OCI-LY1 (cell line): ENCODE results near the gene VPS35.
"Not testable (repeated sequence)": the region's sequence is repeated elsewhere in the genome, so short reads cannot be mapped to it uniquely, and the experiment has no call there.

Experiments used
- EZH2 ChIP-seq: fragments of 200-600 bp; sonication (generic), shearing (Covaris generic); IDR thresholded peaks from 2 replicates; pipeline ENCODE4 v1.8.0; 2017; ENCODE audit warnings: borderline replicate concordance, mixed run types, mild to moderate bottlenecking, antibody characterized with exemption, low read length, moderate library complexity, mixed read lengths
- TF ChIP-seq, protein P1 (sequence below): fragments of 200-600 bp; sonication (generic), shearing (Covaris generic); IDR thresholded peaks from 2 replicates; pipeline ENCODE4 v1.5.1; 2017; ENCODE audit warnings: mild to moderate bottlenecking, antibody characterized with exemption, low read length, moderate library complexity, mixed read lengths

DNA sequence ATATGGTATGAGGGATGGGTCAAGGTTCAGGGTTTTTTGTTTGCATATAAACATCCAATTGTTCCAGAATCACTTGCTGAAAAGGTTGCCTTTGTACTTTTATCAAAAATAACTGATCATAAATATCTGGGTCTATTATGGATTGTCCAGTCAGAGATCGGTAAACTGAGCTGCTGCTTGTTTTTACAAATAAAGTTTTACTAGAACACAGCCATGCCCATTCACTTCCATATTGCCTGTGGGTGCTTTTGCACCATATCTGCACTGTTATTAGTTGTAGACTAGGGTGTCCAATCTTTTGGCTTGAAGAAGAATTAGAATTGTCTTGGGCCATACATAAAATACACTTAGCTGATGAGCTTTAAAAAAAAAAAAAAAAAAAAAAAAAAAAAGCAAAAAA, 11.0 kb downstream of the VPS35 start:
- TF ChIP-seq, protein P1, sequence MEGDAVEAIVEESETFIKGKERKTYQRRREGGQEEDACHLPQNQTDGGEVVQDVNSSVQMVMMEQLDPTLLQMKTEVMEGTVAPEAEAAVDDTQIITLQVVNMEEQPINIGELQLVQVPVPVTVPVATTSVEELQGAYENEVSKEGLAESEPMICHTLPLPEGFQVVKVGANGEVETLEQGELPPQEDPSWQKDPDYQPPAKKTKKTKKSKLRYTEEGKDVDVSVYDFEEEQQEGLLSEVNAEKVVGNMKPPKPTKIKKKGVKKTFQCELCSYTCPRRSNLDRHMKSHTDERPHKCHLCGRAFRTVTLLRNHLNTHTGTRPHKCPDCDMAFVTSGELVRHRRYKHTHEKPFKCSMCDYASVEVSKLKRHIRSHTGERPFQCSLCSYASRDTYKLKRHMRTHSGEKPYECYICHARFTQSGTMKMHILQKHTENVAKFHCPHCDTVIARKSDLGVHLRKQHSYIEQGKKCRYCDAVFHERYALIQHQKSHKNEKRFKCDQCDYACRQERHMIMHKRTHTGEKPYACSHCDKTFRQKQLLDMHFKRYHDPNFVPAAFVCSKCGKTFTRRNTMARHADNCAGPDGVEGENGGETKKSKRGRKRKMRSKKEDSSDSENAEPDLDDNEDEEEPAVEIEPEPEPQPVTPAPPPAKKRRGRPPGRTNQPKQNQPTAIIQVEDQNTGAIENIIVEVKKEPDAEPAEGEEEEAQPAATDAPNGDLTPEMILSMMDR, result not testable (repeated sequence)
- not testable (repeated sequence) for TF ChIP-seq EZH2
